Pancreas (tissue), 10 donors: ENCODE results near the gene PTPRU. TPM values are rescaled to one million over a fixed set of nuclear protein-coding genes. Genes with fewer than 3 reads are reported as not detected.
A peak's percentile ranks its signal among the peaks of the same experiment; 100 is the strongest.

Experiments used
- ATAC-seq, 4 donors: fragments of 200-7000 bp; cut with Tn5 transposase; one replicate each; pipeline versions ENCODE4 v1.8.0 to v1.9.1; 2020; ENCODE audit warnings: mild to moderate bottlenecking in 4 of 4, moderate library complexity in 4 of 4
- DNase-seq, 6 donors: peaks; one replicate each; pipeline ENCODE4 v3.0.0-alpha.2; 2020
- FAIRE-seq: peaks from 2 replicates; lab custom pipeline; 2012; peaks lifted over from hg19 to GRCh38; lab: Jason Lieb, UNC
- H3K27ac ChIP-seq, 4 donors: fragments of 200-600 bp; sonication (generic); 1 replicate in 3 of 4; 2 replicates in 1 of 4; pipeline versions ENCODE4 v1.5.0 to v1.8.0; 2020
- H3K27me3 ChIP-seq, 4 donors: fragments of 200-600 bp; one replicate each; pipeline ENCODE4 v1.8.0; 2021
- H3K36me3 ChIP-seq, 3 donors: fragments of 200-600 bp; sonication (generic) in 1 of 3; one replicate each; pipeline versions ENCODE4 v1.5.0 to v1.8.0; 2020 to 2021
- H3K4me1 ChIP-seq, 3 donors: fragments of 200-600 bp; one replicate each; pipeline ENCODE4 v1.8.0; 2021
- H3K4me3 ChIP-seq, 4 donors: fragments of 200-600 bp; sonication (generic) in 2 of 4; one replicate each; pipeline versions ENCODE4 v1.5.0 to v1.8.0; 2020 to 2021
- H3K9me3 ChIP-seq, 4 donors: fragments of 200-600 bp; one replicate each; pipeline ENCODE4 v1.8.0; 2021
- CTCF ChIP-seq, 4 donors: fragments of 200-600 bp; sonication (generic) in 3 of 4; IDR thresholded peaks; one replicate each; pipeline versions ENCODE4 v1.5.0 to v1.8.0; 2021; ENCODE audit warnings: antibody characterized with exemption in 4 of 4
- WGBS, 2 donors: extraction: QIAGEN DNeasy Blood & Tissue Kit; methylation state at CpG; one replicate each; pipeline ENCODE4 v1.1.7; 2013; 5-methylcytosine and 5-hydroxymethylcytosine counted together
- intact Hi-C, 3 donors: fragments of 100-400 bp; cut with DNase I; formaldehyde crosslinking; loops; one replicate each; pipeline versions ENCODE4 v1.11.1 to v1.14.2; 2022
- polyA plus RNA-seq, 2 donors: library from polyadenylated mRNA; stranded (reverse); fragments of 200-250 nt; gene quantifications; one replicate each; pipeline ENCODE4 v1.2.3, GENCODE V29; 2013
- total RNA-seq, 6 donors: library from RNA; stranded (reverse); fragmentation: NEBNext Ultra II Directional in 4 of 6; extraction: Animal tissue kit (Norgen Biotek cat#: 25700) in 4 of 6; gene quantifications; one replicate each; pipeline versions ENCODE4 v1.2.1 to v1.2.4, GENCODE V29; 2021 to 2023
- donor health status: healthy with polysubstance abuse.
- donor health status: DM: no; HTN: no; CAD: no; lungs with moderate emphysema.
- donor health status: DM: no; HTN: no; CAD: no.
- donor health status: control.
- donor health status: control.
- donor health status: Bipolar disorder and iron deficiency.
- donor health status: DM: yes; HTN: yes; CAD: no.
- donor health status: DM: no; HTN: no; CAD: no.
- donor health status: DM: no; HTN: no; CAD: no.
- donor health status: DM: yes; HTN: yes; CAD: no.

Gene PTPRU
- total and polyA plus RNA-seq, 8 donors = 12.3 to 20.9 (median 15.2) TPM

DNA sequence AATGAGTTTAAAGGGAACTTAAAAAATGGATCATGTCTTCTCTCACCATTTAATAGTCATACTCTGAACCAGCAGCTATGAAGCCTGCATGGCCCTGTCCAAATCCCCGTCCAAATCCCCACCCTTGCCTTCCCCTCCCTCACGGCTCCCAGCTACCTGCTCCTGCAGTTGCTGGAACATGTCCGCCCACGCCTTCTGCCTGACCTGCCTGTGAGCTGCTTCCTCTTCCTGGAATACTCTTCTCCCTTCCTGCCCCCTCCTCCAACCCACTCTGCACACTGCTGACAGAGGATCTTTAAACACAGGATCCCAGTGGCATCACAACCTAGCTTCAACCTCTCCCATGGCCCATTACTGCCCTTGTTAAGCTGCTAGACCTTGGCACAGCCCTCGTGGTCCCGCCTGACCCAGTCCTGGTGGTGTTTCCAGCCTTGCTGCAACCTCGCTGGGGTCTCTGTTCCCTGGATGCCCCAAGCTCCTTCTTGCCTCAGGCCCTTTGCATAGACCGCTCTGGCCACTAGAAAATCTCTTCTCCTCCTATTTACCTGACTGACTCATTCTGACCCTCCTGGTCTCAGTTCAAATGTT lies 118.3 kb downstream of the PTPRU start:
- Histone ChIP-seq H3K36me3 (no peaks in the 10 kb centered on the region), H3K27me3 (no peaks in the 10 kb centered on the region), H3K4me3 (no peak overlapping the region), H3K9me3 (no peaks in the 10 kb centered on the region), H3K27ac (no peak overlapping the region), H3K4me1 (no peaks in the 10 kb centered on the region)
- intact Hi-C loops = no loop called here
- ATAC-seq = peak in 1 of 4 donors; percentile 37
- TF ChIP-seq CTCF (IDR thresholded peaks at IDR 0.05) = no peak
- 72 to 86% methylated on average over 8 of the region's 8 CpGs for WGBS, 2 donors
- no peak for FAIRE-seq
- DNase-seq = no peak

DNA sequence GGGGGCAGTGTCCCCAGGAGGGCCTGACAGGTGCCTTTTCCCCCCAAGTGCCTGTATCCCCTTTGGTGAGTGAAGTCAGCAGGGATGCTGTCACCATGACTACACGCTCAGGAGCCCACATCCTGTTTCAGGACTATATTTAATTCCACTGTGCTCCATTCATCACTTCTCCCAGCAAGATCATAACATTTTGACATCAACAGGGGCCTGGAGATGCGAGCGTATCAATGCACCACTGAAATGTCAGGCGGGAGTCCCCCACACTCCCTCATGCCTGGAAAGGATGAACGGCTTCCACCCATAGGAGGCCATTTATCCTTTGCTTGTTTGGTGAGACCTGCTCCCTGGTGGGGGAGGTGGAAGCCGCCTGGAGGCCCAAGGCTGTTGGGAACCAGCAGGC lies 119.1 kb downstream of the PTPRU start:
- Histone ChIP-seq H3K36me3 (no peaks in the 10 kb centered on the region), H3K27ac (no peak overlapping the region), H3K4me1 (no peaks in the 10 kb centered on the region), H3K27me3 (no peaks in the 10 kb centered on the region), H3K9me3 (no peaks in the 10 kb centered on the region), H3K4me3 (no peak overlapping the region)
- no peak for FAIRE-seq
- TF ChIP-seq CTCF (IDR thresholded peaks at IDR 0.05) = no peak
- intact Hi-C loops = no loop called here
- no peak for DNase-seq
- no peak for ATAC-seq
- 81 to 82% methylated on average over 6 of the region's 6 CpGs for WGBS, 2 donors

DNA sequence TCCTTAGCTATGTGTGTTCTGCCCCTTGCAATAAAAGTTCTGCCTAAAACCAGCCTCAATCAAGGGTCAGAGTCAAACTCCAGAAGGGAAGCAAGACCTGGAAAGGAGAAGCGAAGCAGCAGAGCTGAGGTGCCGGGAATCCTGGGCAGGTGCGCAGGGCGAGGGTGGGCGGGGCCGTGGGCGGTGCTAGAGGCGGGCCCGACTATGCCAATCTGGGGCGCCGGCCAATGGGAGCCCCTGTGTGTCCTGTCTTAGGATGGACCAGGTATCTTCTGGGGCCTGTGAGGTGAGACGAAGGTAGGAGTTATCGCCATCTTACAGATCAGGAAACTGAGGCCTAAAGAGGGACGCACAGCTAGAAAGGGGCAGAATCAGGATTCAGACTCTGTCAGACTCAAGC lies 120.3 kb downstream of the PTPRU start:
- Histone ChIP-seq H3K27ac (no peak overlapping the region), H3K36me3 (no peaks in the 10 kb centered on the region), H3K27me3 (no peaks in the 10 kb centered on the region), H3K4me3 (no peak overlapping the region), H3K4me1 (no peaks in the 10 kb centered on the region), H3K9me3 (no peaks in the 10 kb centered on the region)
- no peak for ATAC-seq
- 56 to 62% methylated on average over 14 of the region's 14 CpGs for WGBS, 2 donors
- FAIRE-seq = no peak
- DNase-seq = no peak
- intact Hi-C loops = no loop called here
- TF ChIP-seq CTCF (IDR thresholded peaks at IDR 0.05) = no peak

- 46 to 48% methylated on average over 7 of the region's 7 CpGs for WGBS, 2 donors
- no peak for TF ChIP-seq CTCF (IDR thresholded peaks at IDR 0.05)
- peak in 1 of 4 donors; percentile 16 for ATAC-seq
- no peak overlapping the region for H3K27ac ChIP-seq
- intact Hi-C loops = no loop called here
- no peak for FAIRE-seq
- H3K27me3 ChIP-seq = no peaks in the 10 kb centered on the region
- DNase-seq = no peak
- no peak overlapping the region for H3K4me3 ChIP-seq
- H3K36me3 ChIP-seq = no peaks in the 10 kb centered on the region
- no peaks in the 10 kb centered on the region for H3K4me1 ChIP-seq
- H3K9me3 ChIP-seq = no peaks in the 10 kb centered on the region
Observed at GRCh38 chr1:29357452-29357851, 121.1 kb downstream of the PTPRU start.

GRCh38 chr1:29358183-29358582 lies 121.9 kb downstream of the PTPRU start:
- no peak for FAIRE-seq
- Histone ChIP-seq H3K4me1 (no peaks in the 10 kb centered on the region), H3K36me3 (no peaks in the 10 kb centered on the region), H3K27me3 (no peaks in the 10 kb centered on the region), H3K9me3 (no peaks in the 10 kb centered on the region), H3K27ac (no peak overlapping the region), H3K4me3 (no peak overlapping the region)
- intact Hi-C loops = no loop called here
- 78 to 79% methylated on average over 6 of the region's 6 CpGs for WGBS, 2 donors
- TF ChIP-seq CTCF (IDR thresholded peaks at IDR 0.05) = no peak
- peak in 2 of 4 donors; percentile 51 to 54 for ATAC-seq
- no peak for DNase-seq
